Type B pancreatic cell (in vitro differentiated cells): ENCODE measurements around the gene CAVIN2. TPM values are rescaled to one million over a fixed set of nuclear protein-coding genes. Genes with fewer than 3 reads are reported as not detected.
A peak's percentile ranks its signal among the peaks of the same experiment; 100 is the strongest.

Source experiments
- DNase-seq: peaks from one replicate; pipeline ENCODE4 v3.0.0; 2021; ENCODE audit warnings: mixed read lengths; ENCODE audit not compliant: unreplicated experiment; ENCODE audit errors: extremely low spot score
- H3K27ac Mint-ChIP-seq: 2 replicates; pipeline ENCODE4 v1.8.0; 2021; ENCODE audit warnings: mild to moderate bottlenecking, mixed read lengths
- H3K27me3 Mint-ChIP-seq: 2 replicates; pipeline ENCODE4 v1.8.0; 2021; ENCODE audit warnings: mixed read lengths
- H3K36me3 Mint-ChIP-seq: 2 replicates; pipeline ENCODE4 v1.8.0; 2021; ENCODE audit warnings: mixed read lengths
- H3K4me1 Mint-ChIP-seq: one replicate; pipeline ENCODE4 v1.8.0; 2021; ENCODE audit warnings: mixed read lengths; ENCODE audit not compliant: unreplicated experiment
- H3K4me3 Mint-ChIP-seq: 2 replicates; pipeline ENCODE4 v1.8.0; 2021; ENCODE audit warnings: mild to moderate bottlenecking, mixed read lengths
- H3K9me3 Mint-ChIP-seq: 2 replicates; pipeline ENCODE4 v1.8.0; 2021; ENCODE audit warnings: mixed read lengths
- CTCF ChIP-seq: fragments of 200-600 bp; sonication (generic); conservative IDR thresholded peaks from 2 replicates; pipeline ENCODE4 v1.5.0; 2021; ENCODE audit warnings: antibody characterized with exemption, mild to moderate bottlenecking
- total RNA-seq: library from RNA; stranded (reverse); gene quantifications from 2 replicates; pipeline ENCODE4 v1.2.1, GENCODE V29; 2021; ENCODE audit warnings: low replicate concordance

CAVIN2 gene
- total RNA-seq, 1 donor from 2014 or later: 2.9 TPM

GRCh38 chr2:191864628-191865374 is 17.9 kb upstream of the CAVIN2 start:
- TF ChIP-seq CTCF: no peak
- Mint-ChIP-seq H3K27ac (no peak overlapping the region), H3K9me3 (peaks cover 6% of the 10 kb centered on the region), H3K4me3 (no peak overlapping the region), H3K36me3 (peaks cover 4% of the 10 kb centered on the region), H3K27me3 (no peaks in the 10 kb centered on the region), H3K4me1 (peaks cover 34% of the 10 kb centered on the region)
- DNase-seq: no peak

GRCh38 chr2:191863988-191864387 is 17.1 kb upstream of the CAVIN2 start:
- Mint-ChIP-seq H3K36me3 (peaks cover 4% of the 10 kb centered on the region), H3K27ac (peak overlapping the region; percentile 87), H3K27me3 (no peaks in the 10 kb centered on the region), H3K4me1 (peaks cover 30% of the 10 kb centered on the region), H3K9me3 (peaks cover 6% of the 10 kb centered on the region), H3K4me3 (peak overlapping the region; percentile 63)
- no peak for TF ChIP-seq CTCF
- DNase-seq: no peak

- Mint-ChIP-seq H3K9me3 (peaks cover 6% of the 10 kb centered on the region), H3K27ac (no peak overlapping the region), H3K4me3 (no peak overlapping the region), H3K36me3 (peaks cover 4% of the 10 kb centered on the region), H3K27me3 (no peaks in the 10 kb centered on the region), H3K4me1 (peaks cover 26% of the 10 kb centered on the region)
- no peak for DNase-seq
- no peak for TF ChIP-seq CTCF
Measured at GRCh38 chr2:191862156-191862775, 15.4 kb upstream of the CAVIN2 start.

GRCh38 chr2:191860760-191861466 is 14.0 kb upstream of the CAVIN2 start:
- H3K27me3 Mint-ChIP-seq: no peaks in the 10 kb centered on the region
- no peak for DNase-seq
- H3K4me1 Mint-ChIP-seq: peaks cover 14% of the 10 kb centered on the region
- no peak for TF ChIP-seq CTCF
- H3K4me3 Mint-ChIP-seq: no peak overlapping the region
- H3K36me3 Mint-ChIP-seq: peaks cover 4% of the 10 kb centered on the region
- H3K27ac Mint-ChIP-seq: no peak overlapping the region
- H3K9me3 Mint-ChIP-seq: peaks cover 6% of the 10 kb centered on the region

- peaks cover 4% of the 10 kb centered on the region for H3K36me3 Mint-ChIP-seq
- no peak overlapping the region for H3K4me3 Mint-ChIP-seq
- TF ChIP-seq CTCF: no peak
- no peaks in the 10 kb centered on the region for H3K27me3 Mint-ChIP-seq
- H3K27ac Mint-ChIP-seq: no peak overlapping the region
- H3K4me1 Mint-ChIP-seq: peaks cover 15% of the 10 kb centered on the region
- no peak for DNase-seq
- peaks cover 6% of the 10 kb centered on the region for H3K9me3 Mint-ChIP-seq
Measured at GRCh38 chr2:191859681-191860080, 12.8 kb upstream of the CAVIN2 start.
